PFSK-1 (cell line): Measurements from ENCODE around the gene RGS2.

Experiments
- FOXP2 ChIP-seq: optimal IDR thresholded peaks from 2 replicates; pipeline ENCODE3; 2011; ENCODE audit warnings: borderline replicate concordance, control low read depth, inconsistent platforms; ENCODE audit not compliant: insufficient read depth; ENCODE audit errors: extremely low read length, extremely low read depth
- POLR2AphosphoS5 ChIP-seq: IDR thresholded peaks from 2 replicates; pipeline ENCODE4 v1.6.1; 2012; ENCODE audit warnings: low read depth, mild to moderate bottlenecking, control low read depth, low read length, moderate library complexity
- REST ChIP-seq, 2 experiments: IDR thresholded peaks; 2 replicates each; pipeline versions ENCODE4 v1.6.1 to v1.8.0; 2011 to 2012; ENCODE audit warnings: low read depth in 2 of 2, low read length in 2 of 2, control low read depth in 1 of 2, inconsistent platforms in 1 of 2, mild to moderate bottlenecking in 1 of 2, moderate library complexity in 1 of 2; ENCODE audit not compliant: insufficient read depth in 1 of 2
- SIN3A ChIP-seq: IDR thresholded peaks from 2 replicates; pipeline ENCODE4 v1.6.1; 2012; ENCODE audit warnings: mild to moderate bottlenecking, low read length, moderate library complexity, borderline replicate concordance; ENCODE audit not compliant: insufficient read depth
- TAF1 ChIP-seq: IDR thresholded peaks from 2 replicates; pipeline ENCODE4 v1.6.1; 2012; ENCODE audit warnings: low read length, control low read depth, borderline replicate concordance; ENCODE audit not compliant: insufficient read depth

DNA sequence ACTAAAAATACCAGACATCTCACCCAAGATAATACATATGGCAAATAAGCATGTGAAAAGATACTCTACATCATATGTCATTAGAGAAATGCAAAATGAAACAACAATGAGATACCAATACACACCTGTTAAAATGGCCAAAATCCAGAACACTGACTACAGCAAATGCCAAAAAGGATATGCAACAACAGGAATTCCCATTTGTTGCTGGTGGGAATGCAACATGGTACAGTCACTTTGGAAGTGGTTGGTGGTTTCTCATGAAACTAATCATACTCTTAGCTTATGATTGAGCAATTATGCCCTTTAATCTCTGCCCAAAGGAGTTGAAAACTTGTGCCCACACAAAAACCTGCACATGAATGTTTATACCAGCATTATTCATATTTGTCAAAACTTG is 6.4 kb upstream of the RGS2 start:
- no peak for TF ChIP-seq POLR2AphosphoS5
- TF ChIP-seq TAF1: no peak
- TF ChIP-seq REST (IDR thresholded peaks at IDR 0.05; ENCODE audit: insufficient read depth in 1 of 2, low read depth in 2 of 2, low read length in 2 of 2): no peak
- no peak for TF ChIP-seq SIN3A
- no peak for TF ChIP-seq FOXP2
